ENCODE measurements around the gene LGR6.

GRCh38 chr1:202304375-202304774 is 110.8 kb downstream of the LGR6 start:
- TF ChIP-seq CTCF (conservative IDR thresholded peaks at IDR 0.05; ENCODE audit: low read depth, low read length): no peak
- no peak for TF ChIP-seq EZH2 (IDR thresholded peaks at IDR 0.05; ENCODE audit: low read length, unreplicated experiment)
- no peak for TF ChIP-seq EZH2phosphoT487 (IDR thresholded peaks at IDR 0.05; ENCODE audit: borderline replicate concordance, low read length)

All from PC-3 (cell line).